Erythroblast (primary cell): ENCODE measurements around the gene MED16.

ENCODE experiments used
- GATA1 ChIP-seq: IDR thresholded peaks from 2 replicates; pipeline ENCODE4 v1.6.1; 2011; ENCODE audit warnings: low read depth, mild to moderate bottlenecking, control low read depth, low read length, moderate library complexity
- POLR2A ChIP-seq: IDR thresholded peaks from 2 replicates; pipeline ENCODE4 v1.6.1; 2011; ENCODE audit warnings: mild to moderate bottlenecking, low read length

DNA sequence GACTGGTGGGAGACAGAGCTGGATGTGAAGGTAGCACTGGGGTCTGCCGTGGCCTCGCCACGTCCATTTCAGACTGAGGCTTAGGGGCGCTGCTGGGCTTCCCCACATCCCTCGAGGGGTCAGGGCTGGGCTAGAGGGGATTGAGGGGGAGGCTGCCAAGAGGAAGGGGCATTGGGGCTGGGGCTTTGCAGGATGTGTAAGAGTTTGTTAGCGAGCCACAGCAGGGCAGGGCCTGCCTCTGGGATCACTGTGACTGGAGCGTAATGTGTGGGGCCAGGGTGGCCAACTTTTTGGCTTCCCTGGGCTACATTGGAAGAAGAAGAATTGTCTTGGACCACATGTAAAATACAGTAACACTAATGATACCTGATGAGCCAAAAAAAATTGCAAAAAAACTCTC lies 46.9 kb upstream of the MED16 start:
- TF ChIP-seq POLR2A (no peak), GATA1 (no peak)
